ENCODE results near the gene PBRM1. TPM values are rescaled to one million over a fixed set of nuclear protein-coding genes. Genes with fewer than 3 reads are reported as not detected.

The PBRM1 gene
- total and polyA plus RNA-seq, 2 of the 8 experiments (the other 6 are each of a cell fraction or from before 2014, with no cell fraction given), result 19.3 to 65.8 TPM

DNA sequence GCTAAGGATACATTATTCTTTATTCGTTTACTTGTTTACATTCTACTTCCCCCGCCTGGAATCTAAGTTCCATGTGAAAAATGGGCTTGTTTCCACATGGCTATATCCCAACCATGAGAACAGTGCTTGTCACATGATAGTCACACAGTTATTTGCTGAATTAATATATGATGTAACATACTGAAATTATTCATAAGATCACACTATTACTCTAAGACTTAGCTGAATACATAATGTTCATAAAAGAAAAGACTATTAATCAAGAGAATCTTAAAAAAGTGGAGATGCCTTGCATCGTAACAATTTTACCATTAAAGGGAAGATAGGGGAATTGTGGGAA, 6.5 kb downstream of the PBRM1 start:
- Histone ChIP-seq H3K56ac (replicated peaks; ENCODE audit: insufficient read length, low read depth, low read length) (no peak overlapping the region), H3K18ac (ENCODE audit: extremely low read depth, low read length) (no peak overlapping the region), H2AFZ (ENCODE audit: low read length) (no peak overlapping the region), H3K79me1 (ENCODE audit: low read depth, low read length) (no peaks in the 10 kb centered on the region), H3K27ac (ENCODE audit: low read depth, low read length) (no peak overlapping the region), H2BK120ac (replicated peaks; ENCODE audit: low read depth, low read length) (no peak overlapping the region), H3K4me2 (ENCODE audit: insufficient read depth in 1 of 2, low read depth in 2 of 2, low read length in 2 of 2) (no peak overlapping the region), H3K23me2 (ENCODE audit: low read depth, low read length) (no peaks in the 10 kb centered on the region), H3K9ac (replicated peaks in 1 of 4; ENCODE audit: extremely low read depth in 1 of 4, low read depth in 3 of 4, low read length in 3 of 4) (no peak overlapping the region), H2BK15ac (ENCODE audit: low read length) (no peak overlapping the region), H3K9me3 (ENCODE audit: insufficient read depth in 2 of 2, low read depth in 1 of 2, low read length in 1 of 2) (no peaks in the 10 kb centered on the region), H3K4ac (replicated peaks; ENCODE audit: insufficient read length, low read depth, low read length) (no peak overlapping the region), H4K91ac (replicated peaks; ENCODE audit: insufficient read length, low read length) (no peak overlapping the region), H4K5ac (ENCODE audit: insufficient read length, low read depth, low read length) (no peak overlapping the region), H2BK20ac (ENCODE audit: low read length) (no peak overlapping the region), H3K23ac (ENCODE audit: insufficient read length) (no peak overlapping the region), H3K27me3 (replicated peaks in 1 of 4; ENCODE audit: control insufficient read depth in 3 of 4, extremely low read depth in 1 of 4, insufficient read depth in 3 of 4, low read length in 3 of 4) (no peaks in the 10 kb centered on the region), H4K20me1 (replicated peaks in 1 of 2; ENCODE audit: control insufficient read depth in 1 of 2, insufficient read depth in 2 of 2, low read length in 2 of 2) (peaks cover 0 to 3% of the 10 kb centered on the region in 2 experiments), H2BK5ac (ENCODE audit: low read depth, low read length) (no peak overlapping the region), H4K8ac (ENCODE audit: extremely low read depth, insufficient read depth, low read length) (no peak overlapping the region), H2AK5ac (ENCODE audit: low read depth, low read length) (no peak overlapping the region), H3K14ac (ENCODE audit: insufficient read length) (no peak overlapping the region), H3K79me2 (ENCODE audit: control insufficient read depth in 1 of 2, insufficient read depth in 2 of 2, low read length in 2 of 2) (peaks cover 0 to 41% of the 10 kb centered on the region in 2 experiments), H3K4me3 (ENCODE audit: extremely low read depth in 1 of 4, insufficient read depth in 2 of 4, low read depth in 3 of 4, low read length in 4 of 4) (no peak overlapping the region), H3K36me3 (ENCODE audit: control insufficient read depth in 2 of 4, insufficient read depth in 4 of 4, low read length in 3 of 4) (peaks cover 14 to 30% (median 22%) of the 10 kb centered on the region in 4 experiments), H3K4me1 (replicated peaks in 1 of 4; ENCODE audit: control insufficient read depth in 3 of 4, insufficient read depth in 4 of 4, low read length in 3 of 4) (no peaks in the 10 kb centered on the region), H2BK12ac (ENCODE audit: low read depth, low read length) (no peak overlapping the region)
- FAIRE-seq (no peak), DNase-seq (ENCODE audit: low read depth in 1 of 2, low spot score in 2 of 2) (no peak)
- POLR2A ChIA-PET (ENCODE audit: partially characterized antibody), result interaction anchor here (0.6 to 1.8 kb wide), 3 partner anchors 11 to 134 kb away, joined by 3 to 11 read pairs (median 3); no protein-coding TSS in a partner anchor
- CTCF ChIA-PET (ENCODE audit: partially characterized antibody), result no interaction called here
- 91% methylated on average over 3 of the region's 3 CpGs; no CpG with 5 or more reads in 1 of the 2 experiments for WGBS, 2 experiments (ENCODE audit: extremely low coverage in 1 of 2, insufficient coverage in 1 of 2, insufficient read length in 1 of 2, insufficient replicate concordance in 2 of 2, low coverage in 1 of 2, low lambda C conversion rate in 2 of 2, missing lambda C conversion rate in 1 of 2)
- TF ChIP-seq TCF12 (IDR thresholded peaks at IDR 0.05; ENCODE audit: low read depth, low read length) (no peak), YY1 (IDR thresholded peaks at IDR 0.05; ENCODE audit: low read depth, low read length) (no peak)

Measured in H1 (cell line).